WTC11 (cell line): ENCODE data around the gene ARFGAP2. TPM values are rescaled to one million over a fixed set of nuclear protein-coding genes. Genes with fewer than 3 reads are reported as not detected.

Source experiments
- ATAC-seq: fragments of 200-7000 bp; cut with Tn5 transposase; 2 replicates; pipeline ENCODE4 v1.10.0; 2021; ENCODE audit warnings: mild to moderate bottlenecking, moderate library complexity
- CTCF ChIA-PET: fragments of 300-600 bp; sonication (Branson Sonifier 250); formaldehyde crosslinking; loops from one replicate; lab custom pipeline; 2021; ENCODE audit warnings: antibody characterized with exemption; lab: Charles Lee
- POLR2A ChIA-PET: fragments of 350-600 bp; sonication (Branson Sonifier 250); formaldehyde crosslinking; loops from one replicate; lab custom pipeline; 2021; ENCODE audit warnings: antibody characterized with exemption; lab: Charles Lee
- DNase-seq: peaks from one replicate; pipeline ENCODE4 v3.0.0; 2021; ENCODE audit warnings: low spot score
- H3K27ac Mint-ChIP-seq: 2 replicates; pipeline ENCODE4 v1.8.0; 2021; ENCODE audit warnings: mixed read lengths
- H3K27me3 Mint-ChIP-seq: 2 replicates; pipeline ENCODE4 v1.8.0; 2021; ENCODE audit warnings: low read depth, mild to moderate bottlenecking, moderate library complexity, mixed read lengths
- H3K36me3 Mint-ChIP-seq: 2 replicates; pipeline ENCODE4 v1.8.0; 2021; ENCODE audit warnings: mixed read lengths
- H3K4me1 Mint-ChIP-seq: 2 replicates; pipeline ENCODE4 v1.8.0; 2022; ENCODE audit warnings: mixed read lengths
- H3K4me3 Mint-ChIP-seq: 2 replicates; pipeline ENCODE4 v1.8.0; 2021; ENCODE audit warnings: mild to moderate bottlenecking, moderate library complexity, mixed read lengths
- H3K9me3 Mint-ChIP-seq: 2 replicates; pipeline ENCODE4 v1.8.0; 2021; ENCODE audit warnings: mixed read lengths
- ATF2 ChIP-seq: sonication (generic); formaldehyde crosslinking; IDR thresholded peaks from 2 replicates; pipeline ENCODE4 v1.8.1; 2022; ENCODE audit warnings: low read depth, missing genetic modification reagents, borderline replicate concordance
- CREM ChIP-seq: sonication (generic); formaldehyde crosslinking; IDR thresholded peaks from 2 replicates; pipeline ENCODE4 v1.8.1; 2022; ENCODE audit warnings: mild to moderate bottlenecking, missing genetic modification reagents, moderate library complexity
- EMX1 ChIP-seq: fragments of 250-450 bp; sonication (Bioruptor Pico); IDR thresholded peaks from 2 replicates; pipeline ENCODE4 v1.8.0; 2021; ENCODE audit warnings: mild to moderate bottlenecking
- ETV6 ChIP-seq: sonication (generic); formaldehyde crosslinking; IDR thresholded peaks from 2 replicates; pipeline ENCODE4 v1.8.1; 2022; ENCODE audit warnings: mild to moderate bottlenecking, missing genetic modification reagents
- FOXJ3 ChIP-seq: sonication (generic); formaldehyde crosslinking; IDR thresholded peaks from 2 replicates; pipeline ENCODE4 v1.9.0; 2021; ENCODE audit warnings: missing genetic modification reagents, mild to moderate bottlenecking, borderline replicate concordance
- MYBL2 ChIP-seq: sonication (generic); formaldehyde crosslinking; IDR thresholded peaks from 2 replicates; pipeline ENCODE4 v1.8.1; 2023; ENCODE audit warnings: mild to moderate bottlenecking, moderate library complexity, missing genetic modification reagents
- NFE2L1 ChIP-seq: sonication (generic); formaldehyde crosslinking; IDR thresholded peaks from 2 replicates; pipeline ENCODE4 v1.8.1; 2023; ENCODE audit warnings: missing genetic modification reagents
- RELA ChIP-seq: sonication (generic); formaldehyde crosslinking; IDR thresholded peaks from 2 replicates; pipeline ENCODE4 v1.8.1; 2022; ENCODE audit warnings: missing genetic modification reagents, mild to moderate bottlenecking, borderline replicate concordance
- SMAD4 ChIP-seq: sonication (generic); formaldehyde crosslinking; IDR thresholded peaks from 2 replicates; pipeline ENCODE4 v1.8.0; 2022; ENCODE audit warnings: mild to moderate bottlenecking, missing genetic modification reagents
- TEAD1 ChIP-seq: sonication (generic); formaldehyde crosslinking; IDR thresholded peaks from 2 replicates; pipeline ENCODE4 v1.8.0; 2022; ENCODE audit warnings: mild to moderate bottlenecking, missing genetic modification reagents
- USF2 ChIP-seq: sonication (generic); formaldehyde crosslinking; IDR thresholded peaks from 2 replicates; pipeline ENCODE4 v1.8.1; 2023; ENCODE audit warnings: mild to moderate bottlenecking, missing genetic modification reagents, moderate library complexity
- ZNF138 ChIP-seq: sonication (generic); formaldehyde crosslinking; conservative IDR thresholded peaks from 2 replicates; pipeline ENCODE4 v1.8.1; 2022; ENCODE audit warnings: mild to moderate bottlenecking, moderate library complexity, missing genetic modification reagents
- ZNF232 ChIP-seq: sonication (generic); formaldehyde crosslinking; IDR thresholded peaks from 2 replicates; pipeline ENCODE4 v1.8.0; 2022; ENCODE audit warnings: mild to moderate bottlenecking, missing genetic modification reagents
- ZNF317 ChIP-seq: sonication (generic); formaldehyde crosslinking; IDR thresholded peaks from 2 replicates; pipeline ENCODE4 v1.8.1; 2023; ENCODE audit warnings: low read depth, mild to moderate bottlenecking, moderate library complexity, missing genetic modification reagents, borderline replicate concordance
- ZNF532 ChIP-seq: fragments of 250-450 bp; sonication (Bioruptor Pico); IDR thresholded peaks from 2 replicates; pipeline ENCODE4 v1.9.0; 2021; ENCODE audit warnings: mild to moderate bottlenecking, borderline replicate concordance
- total RNA-seq: library from RNA; stranded (reverse); gene quantifications from 3 replicates; pipeline ENCODE4 v1.2.3, GENCODE V29; 2021
- TF ChIP-seq, protein P1 (sequence below): sonication (generic); formaldehyde crosslinking; IDR thresholded peaks from 2 replicates; pipeline ENCODE4 v1.8.0; 2023; ENCODE audit warnings: mild to moderate bottlenecking, missing genetic modification reagents
- TF ChIP-seq, protein P2 (sequence below): fragments of 250-450 bp; sonication (Bioruptor Pico); IDR thresholded peaks from 2 replicates; pipeline ENCODE4 v1.9.0; 2021; ENCODE audit warnings: mild to moderate bottlenecking

Gene ARFGAP2
- total RNA-seq, 1 experiment from 2014 or later = 73.0 TPM

GRCh38 chr11:47182380-47182779 is 5.7 kb upstream of the ARFGAP2 start:
- Mint-ChIP-seq H3K9me3 (no peaks in the 10 kb centered on the region), H3K4me1 (peaks cover 14% of the 10 kb centered on the region), H3K27ac (no peak overlapping the region), H3K4me3 (no peak overlapping the region), H3K27me3 (no peaks in the 10 kb centered on the region; the same call in 1 of the 2 replicates), H3K36me3 (peaks cover 8% of the 10 kb centered on the region; the same call in 1 of the 2 replicates)
- TF ChIP-seq TEAD1 (CRISPR knock-in tag) = no peak
- TF ChIP-seq, protein P1, sequence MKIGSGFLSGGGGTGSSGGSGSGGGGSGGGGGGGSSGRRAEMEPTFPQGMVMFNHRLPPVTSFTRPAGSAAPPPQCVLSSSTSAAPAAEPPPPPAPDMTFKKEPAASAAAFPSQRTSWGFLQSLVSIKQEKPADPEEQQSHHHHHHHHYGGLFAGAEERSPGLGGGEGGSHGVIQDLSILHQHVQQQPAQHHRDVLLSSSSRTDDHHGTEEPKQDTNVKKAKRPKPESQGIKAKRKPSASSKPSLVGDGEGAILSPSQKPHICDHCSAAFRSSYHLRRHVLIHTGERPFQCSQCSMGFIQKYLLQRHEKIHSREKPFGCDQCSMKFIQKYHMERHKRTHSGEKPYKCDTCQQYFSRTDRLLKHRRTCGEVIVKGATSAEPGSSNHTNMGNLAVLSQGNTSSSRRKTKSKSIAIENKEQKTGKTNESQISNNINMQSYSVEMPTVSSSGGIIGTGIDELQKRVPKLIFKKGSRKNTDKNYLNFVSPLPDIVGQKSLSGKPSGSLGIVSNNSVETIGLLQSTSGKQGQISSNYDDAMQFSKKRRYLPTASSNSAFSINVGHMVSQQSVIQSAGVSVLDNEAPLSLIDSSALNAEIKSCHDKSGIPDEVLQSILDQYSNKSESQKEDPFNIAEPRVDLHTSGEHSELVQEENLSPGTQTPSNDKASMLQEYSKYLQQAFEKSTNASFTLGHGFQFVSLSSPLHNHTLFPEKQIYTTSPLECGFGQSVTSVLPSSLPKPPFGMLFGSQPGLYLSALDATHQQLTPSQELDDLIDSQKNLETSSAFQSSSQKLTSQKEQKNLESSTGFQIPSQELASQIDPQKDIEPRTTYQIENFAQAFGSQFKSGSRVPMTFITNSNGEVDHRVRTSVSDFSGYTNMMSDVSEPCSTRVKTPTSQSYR (CRISPR knock-in tag) = no peak
- TF ChIP-seq RELA (CRISPR knock-in tag) = no peak
- no peak for TF ChIP-seq EMX1 (CRISPR knock-in tag)
- no peak for TF ChIP-seq ZNF138 (CRISPR knock-in tag)
- TF ChIP-seq ZNF317 = no peak
- no peak for TF ChIP-seq FOXJ3 (CRISPR knock-in tag)
- TF ChIP-seq NFE2L1 (CRISPR knock-in tag) = no peak
- no peak for TF ChIP-seq ZNF232 (CRISPR knock-in tag)
- TF ChIP-seq USF2 = no peak
- TF ChIP-seq ATF2 (CRISPR knock-in tag) = no peak
- no peak for TF ChIP-seq CREM
- TF ChIP-seq ZNF532 (CRISPR knock-in tag) = no peak
- no peak for TF ChIP-seq MYBL2 (CRISPR knock-in tag)
- TF ChIP-seq SMAD4 (CRISPR knock-in tag) = no peak
- TF ChIP-seq, protein P2, sequence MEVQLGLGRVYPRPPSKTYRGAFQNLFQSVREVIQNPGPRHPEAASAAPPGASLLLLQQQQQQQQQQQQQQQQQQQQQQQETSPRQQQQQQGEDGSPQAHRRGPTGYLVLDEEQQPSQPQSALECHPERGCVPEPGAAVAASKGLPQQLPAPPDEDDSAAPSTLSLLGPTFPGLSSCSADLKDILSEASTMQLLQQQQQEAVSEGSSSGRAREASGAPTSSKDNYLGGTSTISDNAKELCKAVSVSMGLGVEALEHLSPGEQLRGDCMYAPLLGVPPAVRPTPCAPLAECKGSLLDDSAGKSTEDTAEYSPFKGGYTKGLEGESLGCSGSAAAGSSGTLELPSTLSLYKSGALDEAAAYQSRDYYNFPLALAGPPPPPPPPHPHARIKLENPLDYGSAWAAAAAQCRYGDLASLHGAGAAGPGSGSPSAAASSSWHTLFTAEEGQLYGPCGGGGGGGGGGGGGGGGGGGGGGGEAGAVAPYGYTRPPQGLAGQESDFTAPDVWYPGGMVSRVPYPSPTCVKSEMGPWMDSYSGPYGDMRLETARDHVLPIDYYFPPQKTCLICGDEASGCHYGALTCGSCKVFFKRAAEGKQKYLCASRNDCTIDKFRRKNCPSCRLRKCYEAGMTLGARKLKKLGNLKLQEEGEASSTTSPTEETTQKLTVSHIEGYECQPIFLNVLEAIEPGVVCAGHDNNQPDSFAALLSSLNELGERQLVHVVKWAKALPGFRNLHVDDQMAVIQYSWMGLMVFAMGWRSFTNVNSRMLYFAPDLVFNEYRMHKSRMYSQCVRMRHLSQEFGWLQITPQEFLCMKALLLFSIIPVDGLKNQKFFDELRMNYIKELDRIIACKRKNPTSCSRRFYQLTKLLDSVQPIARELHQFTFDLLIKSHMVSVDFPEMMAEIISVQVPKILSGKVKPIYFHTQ = no peak
- TF ChIP-seq ETV6 (CRISPR knock-in tag) = no peak
- ChIA-PET CTCF (interaction anchor here (0.9 to 2.1 kb wide), 4 partner anchors 32 to 77 kb away, joined by 3 to 7 read pairs (median 5); partner anchors contain the start of genes ACP2 and DDB2), POLR2A (interaction anchor here (2.6 kb wide), 1 partner anchor 33 kb away, joined by 8 read pairs; the partner anchor contains the start of gene DDB2)
- DNase-seq = no peak
- no peak for ATAC-seq
